WERI-Rb-1 (cell line): Measurements from ENCODE around the gene CYP24A1.

ENCODE experiments used
- DNase-seq: peaks from one replicate; pipeline ENCODE4 v3.0.0-alpha.2; 2020
- H3K27ac ChIP-seq: fragments of 250-450 bp; sonication (Bioruptor Pico); 2 replicates; pipeline ENCODE4 v1.5.1; 2020; ENCODE audit warnings: mild to moderate bottlenecking, moderate library complexity
- H3K27me3 ChIP-seq: fragments of 250-450 bp; sonication (Bioruptor Pico); 2 replicates; pipeline ENCODE4 v1.5.1; 2021; ENCODE audit warnings: mild to moderate bottlenecking, low read depth, moderate library complexity; ENCODE audit not compliant: insufficient read depth, severe bottlenecking
- H3K36me3 ChIP-seq: fragments of 250-450 bp; sonication (Bioruptor Pico); 2 replicates; pipeline ENCODE4 v1.5.1; 2020; ENCODE audit warnings: mild to moderate bottlenecking, moderate library complexity
- H3K4me3 ChIP-seq: 2 replicates; pipeline ENCODE4 v1.5.1; 2011; ENCODE audit warnings: low read depth, mild to moderate bottlenecking, control low read depth, low read length
- H3K9me3 ChIP-seq: fragments of 250-450 bp; sonication (Bioruptor Pico); 2 replicates; pipeline ENCODE4 v1.5.1; 2021; ENCODE audit warnings: mild to moderate bottlenecking, moderate library complexity; ENCODE audit not compliant: severe bottlenecking
- CTCF ChIP-seq: IDR thresholded peaks from 2 replicates; pipeline ENCODE4 v1.5.1; 2011; ENCODE audit warnings: low read depth, mild to moderate bottlenecking, control low read depth, inconsistent platforms, low read length

Gene CYP24A1

GRCh38 chr20:54207053-54207742 lies 33.4 kb upstream of the CYP24A1 start:
- no peak for DNase-seq
- no peak for TF ChIP-seq CTCF
- H3K4me3 ChIP-seq, result no peak overlapping the region
- H3K27me3 ChIP-seq, result peaks cover 32% of the 10 kb centered on the region
- no peak overlapping the region for H3K27ac ChIP-seq
- H3K36me3 ChIP-seq, result no peaks in the 10 kb centered on the region
- H3K9me3 ChIP-seq, result no peaks in the 10 kb centered on the region

- Histone ChIP-seq H3K27me3 (peaks cover 46% of the 10 kb centered on the region), H3K4me3 (no peak overlapping the region), H3K27ac (no peak overlapping the region), H3K36me3 (no peaks in the 10 kb centered on the region), H3K9me3 (no peaks in the 10 kb centered on the region)
- DNase-seq, result no peak
- TF ChIP-seq CTCF, result no peak
Observed at GRCh38 chr20:54205450-54205849, 31.7 kb upstream of the CYP24A1 start.

GRCh38 chr20:54204481-54204880 lies 30.7 kb upstream of the CYP24A1 start:
- no peak for TF ChIP-seq CTCF
- no peak for DNase-seq
- H3K27ac ChIP-seq, result no peak overlapping the region
- no peak overlapping the region for H3K4me3 ChIP-seq
- peaks cover 54% of the 10 kb centered on the region for H3K27me3 ChIP-seq
- H3K36me3 ChIP-seq, result no peaks in the 10 kb centered on the region
- no peaks in the 10 kb centered on the region for H3K9me3 ChIP-seq

- peaks cover 59% of the 10 kb centered on the region for H3K27me3 ChIP-seq
- H3K27ac ChIP-seq, result no peak overlapping the region
- no peaks in the 10 kb centered on the region for H3K9me3 ChIP-seq
- no peaks in the 10 kb centered on the region for H3K36me3 ChIP-seq
- TF ChIP-seq CTCF, result no peak
- H3K4me3 ChIP-seq, result no peak overlapping the region
- DNase-seq, result no peak
Observed at GRCh38 chr20:54204063-54204462, 30.3 kb upstream of the CYP24A1 start.

GRCh38 chr20:54203281-54203680 lies 29.5 kb upstream of the CYP24A1 start:
- DNase-seq, result no peak
- Histone ChIP-seq H3K27ac (no peak overlapping the region), H3K27me3 (peaks cover 66% of the 10 kb centered on the region), H3K36me3 (no peaks in the 10 kb centered on the region), H3K9me3 (no peaks in the 10 kb centered on the region), H3K4me3 (no peak overlapping the region)
- no peak for TF ChIP-seq CTCF
